MM.1S (cell line): ENCODE data around the gene ARHGAP32.

Experiments used
- DNase-seq: peaks from one replicate; pipeline ENCODE4 v3.0.0-alpha.2; 2015
- H2AFZ ChIP-seq: fragments of 300-600 bp; sonication (generic); 2 replicates; pipeline ENCODE4 v1.6.0; 2016; ENCODE audit warnings: antibody characterized with exemption, low read length
- H3F3A ChIP-seq: fragments of 300-600 bp; sonication (generic); 2 replicates; pipeline ENCODE4 v1.6.1; 2016; ENCODE audit warnings: mild to moderate bottlenecking, antibody characterized with exemption, low read length, moderate library complexity, mixed read lengths; ENCODE audit not compliant: insufficient read depth
- H3K27ac ChIP-seq: fragments of 300-600 bp; sonication (generic); 2 replicates; pipeline ENCODE4 v1.5.1; 2016; ENCODE audit warnings: mild to moderate bottlenecking, low read length
- H3K27me3 ChIP-seq: fragments of 300-600 bp; sonication (generic); replicated peaks from 2 replicates; pipeline ENCODE4 v1.6.0; 2016; ENCODE audit warnings: low read length; ENCODE audit not compliant: insufficient read depth
- H3K36me3 ChIP-seq: fragments of 300-600 bp; sonication (generic); replicated peaks from 2 replicates; pipeline ENCODE4 v1.6.1; 2016; ENCODE audit warnings: mild to moderate bottlenecking, low read length, mixed read lengths; ENCODE audit not compliant: insufficient read depth
- H3K4me1 ChIP-seq: fragments of 300-600 bp; sonication (generic); 2 replicates; pipeline ENCODE4 v1.6.1; 2016; ENCODE audit warnings: low read length, mixed read lengths
- H3K4me2 ChIP-seq: fragments of 300-600 bp; sonication (generic); 2 replicates; pipeline ENCODE4 v1.6.0; 2016; ENCODE audit warnings: low read depth, low read length
- H3K4me3 ChIP-seq: fragments of 300-600 bp; sonication (generic); 2 replicates; pipeline ENCODE4 v1.5.1; 2016; ENCODE audit warnings: low read length, mixed read lengths
- H3K79me2 ChIP-seq: fragments of 300-600 bp; sonication (generic); 2 replicates; pipeline ENCODE4 v1.6.1; 2016; ENCODE audit warnings: mixed run types, low read length, mixed read lengths
- H3K9ac ChIP-seq: fragments of 300-600 bp; sonication (generic); 2 replicates; pipeline ENCODE4 v1.6.1; 2016; ENCODE audit warnings: low read length, mixed read lengths
- H3K9me2 ChIP-seq: fragments of 300-600 bp; sonication (generic); replicated peaks from 2 replicates; pipeline ENCODE4 v1.6.1; 2016; ENCODE audit warnings: mild to moderate bottlenecking, low read length, mixed read lengths; ENCODE audit not compliant: insufficient read depth
- H3K9me3 ChIP-seq: fragments of 300-600 bp; sonication (generic); replicated peaks from 2 replicates; pipeline ENCODE4 v1.6.1; 2016; ENCODE audit warnings: mild to moderate bottlenecking, low read length, mixed read lengths; ENCODE audit not compliant: insufficient read depth
- H4K20me1 ChIP-seq: fragments of 300-600 bp; sonication (generic); 2 replicates; pipeline ENCODE4 v1.6.1; 2016; ENCODE audit warnings: mild to moderate bottlenecking, low read length, moderate library complexity, mixed read lengths; ENCODE audit not compliant: insufficient read depth
- EZH2 ChIP-seq: fragments of 300-600 bp; sonication (generic); optimal IDR thresholded peaks from 2 replicates; pipeline ENCODE3; 2017; ENCODE audit warnings: low read depth, mild to moderate bottlenecking, antibody characterized with exemption, low read length, mixed read lengths
- EZH2phosphoT487 ChIP-seq: fragments of 300-600 bp; sonication (generic); IDR thresholded peaks from 2 replicates; pipeline ENCODE4 v1.6.1; 2018; ENCODE audit warnings: antibody characterized with exemption, low read length
- TF ChIP-seq, protein P1 (sequence below): fragments of 300-600 bp; sonication (generic); IDR thresholded peaks from 2 replicates; pipeline ENCODE4 v1.5.1; 2016; ENCODE audit warnings: antibody characterized with exemption, low read length, mixed read lengths

The ARHGAP32 gene

GRCh38 chr11:129155745-129156144, 36.4 kb downstream of the ARHGAP32 start:
- H4K20me1 ChIP-seq: no peaks in the 10 kb centered on the region
- H3K4me2 ChIP-seq: no peak overlapping the region
- TF ChIP-seq EZH2phosphoT487: no peak
- TF ChIP-seq, protein P1, sequence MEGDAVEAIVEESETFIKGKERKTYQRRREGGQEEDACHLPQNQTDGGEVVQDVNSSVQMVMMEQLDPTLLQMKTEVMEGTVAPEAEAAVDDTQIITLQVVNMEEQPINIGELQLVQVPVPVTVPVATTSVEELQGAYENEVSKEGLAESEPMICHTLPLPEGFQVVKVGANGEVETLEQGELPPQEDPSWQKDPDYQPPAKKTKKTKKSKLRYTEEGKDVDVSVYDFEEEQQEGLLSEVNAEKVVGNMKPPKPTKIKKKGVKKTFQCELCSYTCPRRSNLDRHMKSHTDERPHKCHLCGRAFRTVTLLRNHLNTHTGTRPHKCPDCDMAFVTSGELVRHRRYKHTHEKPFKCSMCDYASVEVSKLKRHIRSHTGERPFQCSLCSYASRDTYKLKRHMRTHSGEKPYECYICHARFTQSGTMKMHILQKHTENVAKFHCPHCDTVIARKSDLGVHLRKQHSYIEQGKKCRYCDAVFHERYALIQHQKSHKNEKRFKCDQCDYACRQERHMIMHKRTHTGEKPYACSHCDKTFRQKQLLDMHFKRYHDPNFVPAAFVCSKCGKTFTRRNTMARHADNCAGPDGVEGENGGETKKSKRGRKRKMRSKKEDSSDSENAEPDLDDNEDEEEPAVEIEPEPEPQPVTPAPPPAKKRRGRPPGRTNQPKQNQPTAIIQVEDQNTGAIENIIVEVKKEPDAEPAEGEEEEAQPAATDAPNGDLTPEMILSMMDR: no peak
- no peak for TF ChIP-seq EZH2
- no peak overlapping the region for H2AFZ ChIP-seq
- DNase-seq: no peak
- H3K9ac ChIP-seq: no peak overlapping the region
- no peak overlapping the region for H3K4me3 ChIP-seq
- H3K9me2 ChIP-seq: no peaks in the 10 kb centered on the region
- no peaks in the 10 kb centered on the region for H3F3A ChIP-seq
- no peaks in the 10 kb centered on the region for H3K9me3 ChIP-seq
- no peak overlapping the region for H3K27ac ChIP-seq
- H3K79me2 ChIP-seq: no peaks in the 10 kb centered on the region
- H3K27me3 ChIP-seq: no peaks in the 10 kb centered on the region
- no peaks in the 10 kb centered on the region for H3K36me3 ChIP-seq
- H3K4me1 ChIP-seq: no peaks in the 10 kb centered on the region

- Histone ChIP-seq H2AFZ (no peak overlapping the region), H3K79me2 (no peaks in the 10 kb centered on the region), H3K9me2 (no peaks in the 10 kb centered on the region), H3K4me2 (no peak overlapping the region), H3K9ac (no peak overlapping the region), H3K4me1 (no peaks in the 10 kb centered on the region), H3K4me3 (no peak overlapping the region), H3K9me3 (no peaks in the 10 kb centered on the region), H3K27me3 (no peaks in the 10 kb centered on the region), H3K36me3 (no peaks in the 10 kb centered on the region), H3F3A (no peaks in the 10 kb centered on the region), H3K27ac (no peak overlapping the region), H4K20me1 (no peaks in the 10 kb centered on the region)
- DNase-seq: no peak
- TF ChIP-seq, protein P1: no peak
- TF ChIP-seq EZH2: no peak
- TF ChIP-seq EZH2phosphoT487: no peak
These were observed 43.6 kb downstream of the ARHGAP32 start for GRCh38 chr11:129148487-129148886.

DNA sequence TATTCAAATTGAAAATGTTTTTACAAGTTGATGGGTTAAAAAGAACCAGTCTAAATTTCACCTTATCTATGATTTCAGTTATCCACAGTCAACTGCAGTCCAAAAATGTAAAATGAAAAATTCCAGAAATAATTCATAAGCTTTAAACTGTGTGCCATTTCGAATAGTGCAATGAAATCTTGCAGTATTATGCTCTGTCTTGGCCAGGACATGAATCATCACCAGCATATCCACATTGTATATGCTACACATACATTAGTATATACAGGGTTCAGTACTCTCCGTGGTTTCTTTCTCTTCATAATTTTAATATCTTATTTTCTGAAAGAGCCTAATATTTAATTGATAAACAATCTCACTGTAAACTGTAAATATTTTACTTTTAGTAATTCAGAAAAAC, 45.9 kb downstream of the ARHGAP32 start:
- Histone ChIP-seq H3K9me3 (no peaks in the 10 kb centered on the region), H2AFZ (no peak overlapping the region), H3K36me3 (no peaks in the 10 kb centered on the region), H3K9ac (no peak overlapping the region), H3K4me1 (no peaks in the 10 kb centered on the region), H3K4me3 (no peak overlapping the region), H3K9me2 (no peaks in the 10 kb centered on the region), H3K27ac (no peak overlapping the region), H3F3A (no peaks in the 10 kb centered on the region), H3K79me2 (no peaks in the 10 kb centered on the region), H3K4me2 (no peak overlapping the region), H4K20me1 (no peaks in the 10 kb centered on the region), H3K27me3 (no peaks in the 10 kb centered on the region)
- no peak for DNase-seq
- TF ChIP-seq EZH2: no peak
- TF ChIP-seq, protein P1: no peak
- TF ChIP-seq EZH2phosphoT487: no peak
